Stimulated activated CD4-positive, alpha-beta T cell treated with anti-CD3 and anti-CD28 coated beads, TNF-alpha, amount 100 ng/mL, for 24 hours (primary cell): ENCODE data around the gene ROM1.
"Not testable (repeated sequence)": the region's sequence is repeated elsewhere in the genome, so short reads cannot be mapped to it uniquely, and the experiment has no call there.

Experiments
- DNase-seq, 3 experiments: peaks; one replicate each; pipeline ENCODE4 v3.0.0-alpha.2; 2020; ENCODE audit warnings: low read depth in 3 of 3

ROM1 gene

GRCh38 chr11:62610403-62610802 lies 2.7 kb upstream of the ROM1 start:
- no peak for DNase-seq

- no peak for DNase-seq
These were observed 2.0 kb upstream of the ROM1 start for GRCh38 chr11:62610814-62611704.

- DNase-seq: peak; percentile 35 to 55 (median 44)
These were observed 1.2 kb upstream of the ROM1 start for GRCh38 chr11:62611705-62612365.

DNA sequence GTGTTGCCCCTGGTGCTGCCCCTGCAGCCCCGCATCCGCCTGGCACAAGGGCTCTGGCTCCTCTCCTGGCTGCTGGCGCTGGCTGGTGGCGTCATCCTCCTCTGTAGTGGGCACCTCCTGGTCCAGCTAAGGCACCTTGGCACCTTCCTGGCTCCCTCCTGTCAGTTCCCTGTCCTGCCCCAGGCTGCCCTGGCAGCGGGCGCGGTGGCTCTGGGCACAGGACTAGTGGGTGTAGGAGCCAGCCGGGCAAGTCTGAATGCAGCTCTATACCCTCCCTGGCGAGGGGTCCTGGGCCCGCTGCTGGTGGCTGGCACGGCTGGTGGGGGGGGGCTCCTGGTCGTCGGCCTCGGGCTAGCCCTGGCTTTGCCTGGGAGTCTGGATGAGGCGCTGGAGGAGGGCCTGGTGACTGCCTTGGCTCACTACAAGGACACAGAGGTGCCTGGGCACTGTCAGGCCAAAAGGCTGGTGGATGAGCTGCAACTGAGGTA lies 278 bp downstream of the ROM1 start:
- DNase-seq: no peak

GRCh38 chr11:62614275-62614674 lies 1.2 kb downstream of the ROM1 start:
- peak in 2 of 3 experiments; percentile 43 to 59 for DNase-seq

- DNase-seq: no peak
These were observed 2.5 kb downstream of the ROM1 start for GRCh38 chr11:62615521-62615920.

DNA sequence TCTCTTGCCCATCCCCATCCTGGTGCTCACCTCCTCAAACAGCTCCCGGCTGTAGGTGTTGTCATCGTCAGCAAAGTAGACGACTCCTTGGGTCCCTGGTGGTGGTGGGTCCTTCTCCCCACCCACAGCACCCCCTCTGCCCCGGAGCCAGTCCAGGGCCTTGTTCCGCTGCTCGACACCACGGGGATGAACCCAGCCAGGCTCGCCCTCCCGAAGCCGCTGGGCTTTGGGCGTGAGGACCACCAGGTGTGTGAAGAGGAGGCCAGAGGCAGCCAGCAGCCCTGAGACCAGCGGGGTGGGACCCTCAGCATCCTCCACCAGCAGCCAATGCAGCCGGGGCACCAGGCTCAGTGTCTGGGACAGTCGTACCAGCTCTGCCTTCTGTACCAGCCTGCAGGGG lies 3.9 kb downstream of the ROM1 start:
- DNase-seq: not testable (repeated sequence)

DNA sequence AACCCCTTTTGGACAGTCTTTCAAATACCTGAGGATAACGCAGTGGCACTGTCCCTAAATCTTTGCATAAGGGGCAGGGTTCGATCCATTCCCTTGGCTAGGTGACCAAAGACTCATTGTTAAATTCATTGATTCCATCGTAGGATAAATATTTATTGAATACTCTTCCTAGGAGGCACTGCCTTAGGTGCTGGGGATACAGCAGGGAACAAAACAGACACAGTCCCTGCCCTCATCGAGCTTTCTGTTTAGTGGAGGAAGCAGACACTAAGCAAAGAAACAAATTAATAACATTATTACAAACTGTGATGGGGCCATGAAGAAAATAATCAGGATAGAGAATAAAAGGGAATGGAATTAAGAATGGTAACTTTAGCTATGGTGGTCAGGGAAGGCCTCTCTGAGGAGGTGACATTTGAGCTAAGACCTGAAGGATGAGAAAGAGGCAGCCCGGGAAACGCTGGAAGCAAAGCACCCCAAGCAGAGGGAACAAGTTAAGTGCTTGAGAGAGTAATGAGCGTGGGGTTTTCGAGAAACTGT lies 8.0 kb downstream of the ROM1 start:
- DNase-seq: no peak

- DNase-seq: peak; percentile 92 to 97 (median 94)
These were observed 8.8 kb downstream of the ROM1 start, which contains the start of gene B3GAT3 for GRCh38 chr11:62621567-62622470. Gene B3GAT3, minus strand, starts transcription at chr11:62621986. Its CDS starts 39 bp downstream, at chr11:62621947.

DNA sequence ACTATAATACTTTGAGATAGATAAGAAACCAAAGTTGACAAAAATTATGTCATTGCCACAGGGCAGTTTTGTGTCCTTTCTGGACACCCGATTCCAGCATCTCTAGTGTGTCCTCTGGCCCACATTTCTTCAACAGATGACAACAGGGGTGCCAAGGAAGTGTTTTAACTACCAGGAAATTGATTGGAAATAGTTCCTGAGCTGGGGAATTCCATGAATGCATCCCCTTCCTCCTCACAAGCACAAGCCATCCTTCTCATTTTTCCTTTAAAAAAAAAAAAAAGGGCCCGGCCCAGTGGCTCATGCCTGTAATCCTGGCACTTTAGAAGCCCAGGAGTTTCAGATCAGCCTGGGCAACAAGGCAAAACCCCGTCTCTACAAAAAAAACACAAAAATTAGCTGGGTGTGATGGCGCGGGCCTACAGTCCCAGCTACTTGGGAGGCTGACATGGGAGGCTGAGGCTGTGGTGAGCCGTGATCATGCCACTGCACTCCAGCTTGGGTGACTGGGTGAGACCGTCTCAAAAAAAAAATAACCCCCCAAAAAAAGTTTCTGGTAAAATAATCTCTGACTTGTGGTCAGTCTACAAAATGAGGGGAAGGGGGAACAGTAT lies 9.5 kb downstream of the ROM1 start:
- no peak for DNase-seq

DNA sequence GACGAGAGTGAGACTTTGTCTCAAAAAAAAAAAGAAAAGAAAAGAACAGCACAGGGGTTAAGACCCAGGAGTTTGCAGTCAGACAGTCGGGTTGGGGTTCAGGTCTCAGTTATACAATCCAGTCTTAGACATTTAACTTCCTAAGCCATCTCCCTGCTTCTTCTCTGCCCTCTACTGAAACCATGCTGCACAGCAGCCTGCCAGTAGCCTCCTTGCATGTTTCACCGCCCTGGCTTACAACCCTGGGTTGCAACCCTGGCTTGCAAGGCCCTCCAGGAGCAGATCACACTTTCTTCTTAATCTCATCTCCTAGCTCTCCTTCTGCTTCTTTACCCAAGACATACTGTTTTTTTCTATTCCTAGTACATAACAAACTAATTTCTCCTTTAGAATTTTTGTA lies 14.7 kb downstream of the ROM1 start:
- no peak for DNase-seq

DNA sequence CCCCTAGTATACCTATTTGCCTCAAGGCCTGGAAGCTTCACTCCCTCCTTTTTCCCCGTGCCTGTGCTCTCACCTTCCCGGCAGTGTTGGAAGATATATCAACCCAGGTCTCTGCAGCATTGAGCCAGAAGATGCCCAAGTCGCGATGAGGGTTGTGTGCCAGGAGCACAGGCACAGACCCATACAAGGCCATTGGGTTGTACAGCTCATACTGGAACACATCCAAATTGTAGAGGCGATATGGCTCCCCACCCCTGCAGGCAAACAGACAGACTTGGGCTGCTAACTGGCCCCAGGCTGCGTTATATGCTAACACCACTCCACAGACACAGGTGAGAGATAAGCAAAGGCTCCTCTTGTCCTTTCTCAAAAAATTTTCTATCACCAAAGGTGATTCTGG lies 19.4 kb downstream of the ROM1 start:
- no peak for DNase-seq

- DNase-seq: no peak
These were observed 31.2 kb downstream of the ROM1 start for GRCh38 chr11:62644220-62644619.

GRCh38 chr11:62645671-62645945 lies 32.6 kb downstream of the ROM1 start:
- no peak for DNase-seq

DNA sequence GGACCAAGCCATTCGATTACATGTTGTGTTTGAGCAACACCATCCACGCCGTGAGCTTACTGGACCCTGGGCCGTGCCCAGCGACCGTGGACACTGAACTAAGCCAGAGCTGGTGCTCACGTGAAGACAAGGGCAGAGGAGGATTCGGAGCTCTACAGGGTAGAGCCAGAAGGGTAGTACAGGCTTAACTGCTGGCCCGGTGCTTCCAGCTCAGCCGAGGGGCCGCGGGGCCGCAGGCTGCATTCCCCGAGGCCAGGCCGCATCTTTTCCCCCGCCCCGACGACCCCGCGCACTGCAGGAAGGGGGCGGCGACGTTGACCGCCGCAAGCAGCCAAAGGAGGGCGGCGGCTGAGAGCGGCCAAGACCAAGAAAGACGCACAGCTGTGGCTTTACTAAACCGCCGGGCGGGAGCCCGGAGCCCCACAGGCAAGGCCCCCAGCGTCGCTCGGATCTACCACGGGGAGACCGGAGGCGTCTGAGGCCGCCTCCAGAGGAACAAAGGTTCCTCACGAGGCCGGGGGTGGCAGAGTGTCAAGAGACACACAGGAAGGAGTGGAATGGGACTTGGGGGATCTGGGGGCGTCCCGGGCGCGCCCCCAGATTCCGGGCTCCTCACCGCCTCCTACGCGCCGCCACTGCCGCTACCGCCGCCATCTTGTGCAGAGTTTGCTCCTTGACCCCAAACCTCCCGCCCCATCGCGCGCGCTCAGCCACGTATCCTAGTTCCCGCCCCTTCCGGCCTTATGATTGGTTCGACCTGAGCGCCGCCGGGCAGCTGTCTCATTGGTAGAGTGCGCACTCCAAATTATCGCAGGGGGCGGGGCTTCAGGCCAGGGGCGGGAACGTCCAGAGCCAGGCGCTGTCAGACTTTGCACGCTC lies 33.1 kb downstream of the ROM1 start, which contains the start of gene GANAB:
TSS of gene GANAB (minus strand) at position 668 of the 879 bp plus-strand sequence. CDS start at position 654, 14 bp downstream.
- DNase-seq: peak; percentile 98 to 100 (median 100)

- DNase-seq: no peak
These were observed 34.0 kb downstream of the ROM1 start for GRCh38 chr11:62646825-62647608.

DNA sequence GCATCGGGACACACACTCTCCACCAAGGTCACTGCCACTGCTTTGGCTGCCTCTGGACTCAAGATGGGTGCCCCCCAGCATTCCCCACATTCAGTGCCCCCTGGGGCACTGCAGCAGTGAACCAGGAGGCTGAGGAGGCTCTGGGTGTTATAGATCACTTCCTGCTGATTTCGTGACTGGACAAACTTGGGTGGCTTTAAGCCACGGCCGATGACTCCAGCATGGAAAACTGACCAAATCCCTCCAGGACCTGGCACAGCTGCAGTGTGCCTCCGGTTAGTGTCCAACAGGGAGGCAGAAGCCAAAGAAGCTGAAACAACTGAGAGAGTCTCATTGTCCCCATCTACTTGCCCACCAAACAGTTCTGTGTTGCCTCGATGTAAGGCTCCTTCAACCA lies 34.5 kb downstream of the ROM1 start:
- DNase-seq: no peak

GRCh38 chr11:62648185-62648966 lies 35.3 kb downstream of the ROM1 start:
- no peak for DNase-seq

DNA sequence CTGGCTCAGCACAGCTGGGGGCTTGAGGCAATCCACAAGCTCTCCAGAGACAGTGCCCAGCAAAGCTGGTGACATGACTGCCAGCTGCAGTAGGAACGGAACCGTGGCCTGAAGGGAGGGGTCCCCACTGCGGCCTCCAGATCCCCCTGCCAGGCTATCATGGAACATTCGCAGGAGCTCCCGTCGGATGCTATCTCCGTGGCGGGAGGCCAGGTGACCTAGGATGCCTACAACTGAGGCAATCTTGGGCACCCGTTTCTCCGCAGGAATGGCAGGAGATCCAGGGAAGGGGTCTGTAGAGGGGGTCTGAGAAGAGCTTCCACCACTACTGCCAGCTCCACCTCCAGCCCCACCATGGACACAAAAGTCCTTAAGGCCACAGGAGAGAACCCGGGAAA lies 35.9 kb downstream of the ROM1 start:
- no peak for DNase-seq
